PC-3 (cell line): Measurements from ENCODE around the gene SLC6A11. TPM values are rescaled to one million over a fixed set of nuclear protein-coding genes. Genes with fewer than 3 reads are reported as not detected.

Source experiments
- ATAC-seq: fragments of 200-7000 bp; cut with Tn5 transposase; 2 replicates; pipeline ENCODE4 v1.9.1; 2020; ENCODE audit warnings: mild to moderate bottlenecking, moderate library complexity
- BruUV-seq: library from RNA; stranded (reverse); fragments of 400-500 nt; replicated peaks from 2 replicates; lab custom pipeline; 2021; lab: Mats Ljungman, UMichigan
- CTCF ChIA-PET: fragments of 300-600 bp; sonication (Branson Sonifier 250); formaldehyde crosslinking; loops from one replicate; lab custom pipeline; 2022; ENCODE audit warnings: antibody characterized with exemption; lab: Charles Lee
- POLR2A ChIA-PET: fragments of 300-600 bp; sonication (Branson Sonifier 250); formaldehyde crosslinking; loops from one replicate; lab custom pipeline; 2022; ENCODE audit warnings: antibody characterized with exemption; ENCODE audit not compliant: unreplicated experiment; lab: Charles Lee
- DNase-seq: peaks from one replicate; pipeline ENCODE4 v3.0.0-alpha.2; 2015
- H2AFZ ChIP-seq: fragments of 300-600 bp; sonication (generic); 2 replicates; pipeline ENCODE4 v1.6.0; 2016; ENCODE audit warnings: antibody characterized with exemption, low read length
- H3F3A ChIP-seq: fragments of 300-600 bp; sonication (generic); one replicate; pipeline ENCODE4 v1.6.0; 2017; ENCODE audit warnings: antibody characterized with exemption, low read length, control low read depth, mild to moderate bottlenecking; ENCODE audit not compliant: unreplicated experiment
- H3K27ac ChIP-seq: fragments of 300-600 bp; sonication (generic); 2 replicates; pipeline ENCODE4 v1.5.1; 2016; ENCODE audit warnings: mild to moderate bottlenecking, low read length
- H3K27me3 ChIP-seq: fragments of 300-600 bp; sonication (generic); 2 replicates; pipeline ENCODE4 v1.6.1; 2016; ENCODE audit warnings: low read length, mixed read lengths
- H3K36me3 ChIP-seq: fragments of 300-600 bp; sonication (generic); 2 replicates; pipeline ENCODE4 v1.6.1; 2016; ENCODE audit warnings: low read depth, mixed run types, low read length, mixed read lengths
- H3K4me1 ChIP-seq: fragments of 300-600 bp; sonication (generic); 2 replicates; pipeline ENCODE4 v1.5.1; 2016; ENCODE audit warnings: low read length; ENCODE audit not compliant: insufficient read depth
- H3K4me2 ChIP-seq: fragments of 300-600 bp; sonication (generic); 2 replicates; pipeline ENCODE4 v1.6.0; 2016; ENCODE audit warnings: low read length
- H3K4me3 ChIP-seq: fragments of 300-600 bp; sonication (generic); 2 replicates; pipeline ENCODE4 v1.5.1; 2016; ENCODE audit warnings: mild to moderate bottlenecking, low read length, mixed read lengths
- H3K79me2 ChIP-seq: fragments of 300-600 bp; sonication (generic); 2 replicates; pipeline ENCODE4 v1.6.1; 2017; ENCODE audit warnings: low read length, mixed read lengths
- H3K9ac ChIP-seq: fragments of 300-600 bp; sonication (generic); 2 replicates; pipeline ENCODE4 v1.6.0; 2016; ENCODE audit warnings: mild to moderate bottlenecking, low read length
- H3K9me2 ChIP-seq: fragments of 300-600 bp; sonication (generic); replicated peaks from 2 replicates; pipeline ENCODE4 v1.6.1; 2016; ENCODE audit warnings: mixed run types, low read length, mixed read lengths
- H3K9me3 ChIP-seq: fragments of 300-600 bp; sonication (generic); 2 replicates; pipeline ENCODE4 v1.6.1; 2016; ENCODE audit warnings: low read length, mixed read lengths
- H4K20me1 ChIP-seq: fragments of 300-600 bp; sonication (generic); 2 replicates; pipeline ENCODE4 v1.6.1; 2016; ENCODE audit warnings: low read length, mixed read lengths
- CTCF ChIP-seq: fragments of 300-600 bp; sonication (generic); conservative IDR thresholded peaks from 2 replicates; pipeline ENCODE4 v1.5.1; 2017; ENCODE audit warnings: antibody characterized with exemption, low read depth, mild to moderate bottlenecking, low read length
- EZH2 ChIP-seq: fragments of 300-600 bp; sonication (generic); IDR thresholded peaks from one replicate; pipeline ENCODE4 v1.6.1; 2017; ENCODE audit warnings: antibody characterized with exemption, mild to moderate bottlenecking, low read length; ENCODE audit not compliant: unreplicated experiment
- EZH2phosphoT487 ChIP-seq: fragments of 300-600 bp; sonication (generic); IDR thresholded peaks from 2 replicates; pipeline ENCODE4 v1.6.1; 2018; ENCODE audit warnings: mild to moderate bottlenecking, antibody characterized with exemption, low read length, borderline replicate concordance
- intact Hi-C: fragments of 100-400 bp; cut with micrococcal nuclease; formaldehyde crosslinking; loops from 2 replicates; pipeline ENCODE4 v1.9.0; 2023
- total RNA-seq: library from RNA; depleted of rRNA; stranded (reverse); fragments of >200 nt; gene quantifications from 2 replicates; pipeline ENCODE4 v1.2.3, GENCODE V29; 2014

SLC6A11 gene
- total RNA-seq, 1 experiment from 2014 or later = 34.0 TPM

- Histone ChIP-seq H3K9me2 (no peaks in the 10 kb centered on the region), H3K36me3 (no peaks in the 10 kb centered on the region), H3K27me3 (no peaks in the 10 kb centered on the region), H3K4me2 (no peak overlapping the region), H4K20me1 (no peaks in the 10 kb centered on the region), H3K9me3 (no peaks in the 10 kb centered on the region), H3F3A (no peaks in the 10 kb centered on the region), H3K4me1 (peaks cover 19% of the 10 kb centered on the region), H3K9ac (no peak overlapping the region), H3K27ac (no peak overlapping the region), H2AFZ (no peak overlapping the region), H3K79me2 (no peaks in the 10 kb centered on the region), H3K4me3 (no peak overlapping the region)
- ATAC-seq (no peak), DNase-seq (no peak)
- ChIA-PET CTCF (no interaction called here), POLR2A (no interaction called here)
- no peak for TF ChIP-seq EZH2
- TF ChIP-seq CTCF = no peak
- no peak for TF ChIP-seq EZH2phosphoT487
- no TSS peak for BruUV-seq
- intact Hi-C loops = no loop called here
Observed at GRCh38 chr3:10774825-10775224, 41.2 kb upstream of the SLC6A11 start.

DNA sequence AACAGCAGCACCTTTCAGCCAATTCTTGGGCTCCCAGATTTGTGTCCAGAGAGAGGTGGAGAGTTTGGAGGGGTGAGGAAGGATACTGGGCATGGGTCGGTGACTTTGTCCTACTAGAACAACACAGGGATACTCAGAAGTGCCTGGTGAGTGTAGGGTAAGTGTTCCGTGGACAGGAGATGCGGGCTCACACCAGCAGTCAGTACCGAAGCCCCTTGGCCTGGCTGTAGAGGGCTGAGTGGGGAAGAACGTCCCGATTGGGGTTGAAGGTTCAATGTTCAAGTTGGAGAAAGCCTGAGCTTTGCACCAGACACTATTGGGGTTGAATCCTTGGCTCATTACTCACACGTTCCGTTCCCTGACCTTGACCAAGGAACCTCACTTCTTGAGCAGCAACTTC is 40.8 kb upstream of the SLC6A11 start:
- Histone ChIP-seq H3F3A (no peaks in the 10 kb centered on the region), H2AFZ (no peak overlapping the region), H3K27ac (no peak overlapping the region), H3K27me3 (no peaks in the 10 kb centered on the region), H3K9me2 (no peaks in the 10 kb centered on the region), H4K20me1 (no peaks in the 10 kb centered on the region), H3K9me3 (no peaks in the 10 kb centered on the region), H3K4me2 (no peak overlapping the region), H3K9ac (no peak overlapping the region), H3K36me3 (no peaks in the 10 kb centered on the region), H3K4me3 (no peak overlapping the region), H3K4me1 (peaks cover 23% of the 10 kb centered on the region), H3K79me2 (no peaks in the 10 kb centered on the region)
- CTCF ChIA-PET = no interaction called here
- intact Hi-C loops = no loop called here
- DNase-seq = no peak
- BruUV-seq = no TSS peak
- POLR2A ChIA-PET = no interaction called here
- no peak for ATAC-seq
- TF ChIP-seq EZH2phosphoT487 (no peak), CTCF (no peak), EZH2 (no peak)

- ATAC-seq (no peak), DNase-seq (no peak)
- H3K27me3 ChIP-seq = no peaks in the 10 kb centered on the region
- no peak overlapping the region for H3K27ac ChIP-seq
- ChIA-PET POLR2A (no interaction called here), CTCF (no interaction called here)
- no peak overlapping the region for H3K4me3 ChIP-seq
- no TSS peak for BruUV-seq
- H3K9ac ChIP-seq = no peak overlapping the region
- no peaks in the 10 kb centered on the region for H4K20me1 ChIP-seq
- H3K36me3 ChIP-seq = no peaks in the 10 kb centered on the region
- H3F3A ChIP-seq = no peaks in the 10 kb centered on the region
- peaks cover 29% of the 10 kb centered on the region for H3K4me1 ChIP-seq
- no peak overlapping the region for H3K4me2 ChIP-seq
- H2AFZ ChIP-seq = no peak overlapping the region
- H3K9me2 ChIP-seq = no peaks in the 10 kb centered on the region
- no peaks in the 10 kb centered on the region for H3K9me3 ChIP-seq
- H3K79me2 ChIP-seq = no peaks in the 10 kb centered on the region
- intact Hi-C loops = no loop called here
- TF ChIP-seq EZH2 (no peak), EZH2phosphoT487 (no peak), CTCF (no peak)
Observed at GRCh38 chr3:10775828-10776227, 40.2 kb upstream of the SLC6A11 start.
